ENCODE results near the gene KCNJ9.
"Not testable (repeated sequence)": the region's sequence is repeated elsewhere in the genome, so short reads cannot be mapped to it uniquely, and the experiment has no call there.

Gene KCNJ9

GRCh38 chr1:160081261-160081936 lies at the start of gene KCNJ9:
Gene KCNJ9 (plus strand): TSS chr1:160081538. CDS start chr1:160084031, 2,493 bp downstream.
- DNase-seq: peak in 1 of 2 experiments; percentile 32

GRCh38 chr1:160032165-160032820 lies 49.0 kb upstream of the KCNJ9 start:
- DNase-seq: peak in 1 of 2 experiments; percentile 10

- DNase-seq: no peak
These were observed 40.9 kb upstream of the KCNJ9 start for GRCh38 chr1:160040476-160040875.

GRCh38 chr1:160043543-160043942 lies 37.8 kb upstream of the KCNJ9 start:
- no peak for DNase-seq

GRCh38 chr1:160045653-160046052 lies 35.7 kb upstream of the KCNJ9 start:
- DNase-seq: no peak

- DNase-seq: peak in 1 of 2 experiments; percentile 15
These were observed 34.7 kb upstream of the KCNJ9 start for GRCh38 chr1:160046494-160047110.

- DNase-seq: no peak
These were observed 34.0 kb upstream of the KCNJ9 start for GRCh38 chr1:160047111-160047991.

- DNase-seq: no peak
These were observed 33.0 kb upstream of the KCNJ9 start for GRCh38 chr1:160048335-160048734.

GRCh38 chr1:160049101-160049500 lies 32.2 kb upstream of the KCNJ9 start:
- DNase-seq: no peak

- DNase-seq: not testable (repeated sequence)
These were observed 31.2 kb upstream of the KCNJ9 start for GRCh38 chr1:160050182-160050581.

- no peak for DNase-seq
These were observed 30.7 kb upstream of the KCNJ9 start for GRCh38 chr1:160050619-160051018.

GRCh38 chr1:160052936-160053335 lies 28.4 kb upstream of the KCNJ9 start:
- DNase-seq: no peak

GRCh38 chr1:160053548-160054365 lies 27.6 kb upstream of the KCNJ9 start:
- DNase-seq: no peak

GRCh38 chr1:160056648-160057169 lies 24.6 kb upstream of the KCNJ9 start:
- no peak for DNase-seq

- DNase-seq: no peak
These were observed 23.3 kb upstream of the KCNJ9 start for GRCh38 chr1:160058087-160058486.

GRCh38 chr1:160061369-160062229 lies 19.7 kb upstream of the KCNJ9 start:
- DNase-seq: no peak

GRCh38 chr1:160062230-160062532 lies 19.2 kb upstream of the KCNJ9 start:
- DNase-seq: no peak

GRCh38 chr1:160063176-160063575 lies 18.2 kb upstream of the KCNJ9 start:
- DNase-seq: no peak

- no peak for DNase-seq
These were observed 17.2 kb upstream of the KCNJ9 start for GRCh38 chr1:160064164-160064563.

GRCh38 chr1:160064746-160065145 lies 16.6 kb upstream of the KCNJ9 start:
- no peak for DNase-seq
